Neural progenitor cell (in vitro differentiated cells): ENCODE measurements around the gene ARHGAP5. TPM values are rescaled to one million over a fixed set of nuclear protein-coding genes. Genes with fewer than 3 reads are reported as not detected.

ENCODE experiments used
- DNase-seq: peaks from one replicate; pipeline ENCODE4 v3.0.0-alpha.2; 2016; ENCODE audit warnings: low spot score
- H2AFZ ChIP-seq: fragments of 200-600 bp; sonication (generic); replicated peaks from 2 replicates; pipeline ENCODE4 v1.6.1; 2016; ENCODE audit warnings: antibody characterized with exemption
- H3F3A ChIP-seq: fragments of 200-600 bp; sonication (generic); 2 replicates; pipeline ENCODE4 v1.6.1; 2016; ENCODE audit warnings: antibody characterized with exemption, low read depth
- H3K27ac ChIP-seq: fragments of 200-600 bp; sonication (generic); 2 replicates; pipeline ENCODE4 v1.5.1; 2016; ENCODE audit warnings: mild to moderate bottlenecking
- H3K27me3 ChIP-seq: fragments of 200-600 bp; sonication (generic); 2 replicates; pipeline ENCODE4 v1.6.1; 2016; ENCODE audit warnings: mild to moderate bottlenecking, moderate library complexity
- H3K36me3 ChIP-seq: fragments of 200-600 bp; sonication (generic); 2 replicates; pipeline ENCODE4 v1.5.1; 2016
- H3K4me1 ChIP-seq: fragments of 200-600 bp; sonication (generic); 2 replicates; pipeline ENCODE4 v1.6.1; 2016; ENCODE audit warnings: mixed run types
- H3K4me2 ChIP-seq: fragments of 200-600 bp; sonication (generic); 2 replicates; pipeline ENCODE4 v1.6.1; 2016
- H3K4me3 ChIP-seq: fragments of 200-600 bp; sonication (generic); 2 replicates; pipeline ENCODE4 v1.5.1; 2016
- H3K79me2 ChIP-seq: fragments of 200-600 bp; sonication (generic); 2 replicates; pipeline ENCODE4 v1.6.1; 2016; ENCODE audit warnings: low read depth
- H3K9ac ChIP-seq: fragments of 200-600 bp; sonication (generic); 2 replicates; pipeline ENCODE4 v1.6.1; 2016
- H3K9me3 ChIP-seq: fragments of 200-600 bp; sonication (generic); 2 replicates; pipeline ENCODE4 v1.5.1; 2016; ENCODE audit warnings: low read depth
- H4K20me1 ChIP-seq: fragments of 200-600 bp; sonication (generic); 2 replicates; pipeline ENCODE4 v1.6.1; 2016; ENCODE audit warnings: low read depth
- H3K27ac Mint-ChIP-seq: 3 replicates; pipeline ENCODE4 v1.8.0; 2021; ENCODE audit warnings: mixed read lengths
- H3K27me3 Mint-ChIP-seq: 2 replicates; pipeline ENCODE4 v1.8.0; 2022; ENCODE audit warnings: low read depth, mild to moderate bottlenecking, inconsistent platforms, moderate library complexity, mixed read lengths; ENCODE audit not compliant: insufficient read depth
- H3K36me3 Mint-ChIP-seq: 3 replicates; pipeline ENCODE4 v1.8.0; 2021; ENCODE audit warnings: mixed read lengths
- H3K4me1 Mint-ChIP-seq: 3 replicates; pipeline ENCODE4 v1.8.0; 2021; ENCODE audit warnings: mixed read lengths
- H3K4me3 Mint-ChIP-seq: 3 replicates; pipeline ENCODE4 v1.8.0; 2021; ENCODE audit warnings: mild to moderate bottlenecking, moderate library complexity, mixed read lengths
- H3K9me3 Mint-ChIP-seq: 3 replicates; pipeline ENCODE4 v1.8.0; 2020; ENCODE audit warnings: mixed read lengths
- CTCF ChIP-seq: fragments of 200-600 bp; sonication (generic); IDR thresholded peaks from 2 replicates; pipeline ENCODE4 v1.5.1; 2017; ENCODE audit warnings: antibody characterized with exemption, mild to moderate bottlenecking
- EZH2 ChIP-seq: fragments of 200-600 bp; sonication (generic); IDR thresholded peaks from 2 replicates; pipeline ENCODE4 v1.6.1; 2017; ENCODE audit warnings: antibody characterized with exemption, mild to moderate bottlenecking, moderate library complexity
- EZH2phosphoT487 ChIP-seq: fragments of 200-600 bp; sonication (generic); IDR thresholded peaks from 2 replicates; pipeline ENCODE4 v1.6.1; 2017; ENCODE audit warnings: antibody characterized with exemption
- total RNA-seq: library from RNA; depleted of rRNA; stranded (reverse); fragments of >200 nt; gene quantifications from 2 replicates; pipeline ENCODE4 v1.2.3, GENCODE V29; 2015; ENCODE audit warnings: low replicate concordance

Gene ARHGAP5
- total RNA-seq, 1 donor from 2014 or later, result 202 TPM

GRCh38 chr14:32038876-32039275, 38.2 kb upstream of the ARHGAP5 start:
- H4K20me1 ChIP-seq, result no peaks in the 10 kb centered on the region
- H3K4me1 ChIP-seq, result no peaks in the 10 kb centered on the region
- Mint-ChIP-seq H3K4me1 (no peaks in the 10 kb centered on the region), H3K4me3 (no peak overlapping the region), H3K27me3 (peaks cover 2% of the 10 kb centered on the region), H3K9me3 (peaks cover 3% of the 10 kb centered on the region), H3K36me3 (no peaks in the 10 kb centered on the region), H3K27ac (no peak overlapping the region)
- no peaks in the 10 kb centered on the region for H3K27me3 ChIP-seq
- no peaks in the 10 kb centered on the region for H3K9me3 ChIP-seq
- H3K9ac ChIP-seq, result no peak overlapping the region
- no peak overlapping the region for H3K27ac ChIP-seq
- H3K36me3 ChIP-seq, result no peaks in the 10 kb centered on the region
- H3F3A ChIP-seq, result no peaks in the 10 kb centered on the region
- no peak overlapping the region for H2AFZ ChIP-seq
- TF ChIP-seq EZH2 (no peak), CTCF (no peak), EZH2phosphoT487 (no peak)
- no peak overlapping the region for H3K4me3 ChIP-seq
- no peak overlapping the region for H3K4me2 ChIP-seq
- no peak for DNase-seq
- H3K79me2 ChIP-seq, result no peaks in the 10 kb centered on the region

DNA sequence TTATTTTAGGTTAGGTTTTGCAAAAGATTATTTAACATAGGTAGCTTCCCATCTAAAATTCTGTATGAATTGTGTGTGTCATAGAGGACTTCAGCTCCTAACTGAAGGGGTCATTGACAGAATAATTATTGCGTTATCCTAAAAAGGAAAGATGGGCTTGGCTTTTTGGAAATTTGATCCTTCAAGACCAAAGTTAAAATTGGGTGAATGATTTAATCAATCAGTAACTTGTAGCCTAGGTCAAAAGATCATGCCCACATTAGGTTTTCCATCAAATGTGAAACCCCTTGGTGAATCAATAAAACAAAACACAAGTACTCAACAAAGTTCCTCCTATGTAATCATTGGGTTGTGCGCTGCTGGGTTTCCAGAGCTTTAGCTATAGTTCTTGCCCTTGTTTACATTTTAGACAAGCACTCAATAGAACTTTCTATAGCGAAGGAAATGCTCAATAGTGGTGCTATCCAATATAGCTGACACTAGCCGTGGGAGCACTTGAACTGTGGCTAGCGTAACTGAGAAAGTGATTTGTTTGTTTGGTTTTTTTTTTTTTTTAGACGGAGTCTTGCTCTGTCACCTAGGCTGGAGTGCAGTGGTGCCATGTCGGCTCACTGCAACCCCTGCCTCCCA, 37.6 kb upstream of the ARHGAP5 start:
- Histone ChIP-seq H3K4me3 (no peak overlapping the region), H3K9ac (no peak overlapping the region)

DNA sequence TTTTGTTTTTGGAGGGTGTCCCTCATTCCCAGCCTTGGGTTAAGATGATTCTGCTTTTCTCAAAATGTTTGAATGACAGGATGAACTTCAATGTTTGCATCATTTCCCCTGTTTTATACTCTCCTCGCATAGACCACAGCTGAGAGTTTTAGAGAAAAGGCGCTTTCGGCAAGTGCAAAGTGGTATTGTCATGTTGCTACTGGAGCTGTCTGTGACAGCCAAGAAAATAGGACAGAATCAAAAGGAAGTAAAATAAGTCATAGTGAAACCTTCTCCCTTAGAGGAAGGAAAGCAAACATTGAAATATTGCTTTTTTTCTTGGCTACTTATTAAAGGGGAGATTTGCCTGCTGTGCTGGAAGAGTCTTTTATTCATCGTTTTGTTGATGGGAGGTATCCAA, 33.5 kb upstream of the ARHGAP5 start:
- Histone ChIP-seq H3K27ac (no peak overlapping the region), H3K9me3 (no peaks in the 10 kb centered on the region), H3K79me2 (no peaks in the 10 kb centered on the region), H3K36me3 (no peaks in the 10 kb centered on the region), H3K4me3 (no peak overlapping the region), H2AFZ (peak overlapping the region; percentile 18), H3F3A (no peaks in the 10 kb centered on the region), H3K9ac (no peak overlapping the region), H4K20me1 (no peaks in the 10 kb centered on the region), H3K4me1 (no peaks in the 10 kb centered on the region), H3K4me2 (no peak overlapping the region), H3K27me3 (no peaks in the 10 kb centered on the region)
- H3K27ac Mint-ChIP-seq, result no peak overlapping the region
- TF ChIP-seq EZH2phosphoT487, result no peak
- no peak for TF ChIP-seq CTCF
- TF ChIP-seq EZH2, result no peak
- H3K9me3 Mint-ChIP-seq, result no peaks in the 10 kb centered on the region
- DNase-seq, result no peak
- H3K36me3 Mint-ChIP-seq, result no peaks in the 10 kb centered on the region
- H3K4me1 Mint-ChIP-seq, result no peaks in the 10 kb centered on the region
- no peaks in the 10 kb centered on the region for H3K27me3 Mint-ChIP-seq
- H3K4me3 Mint-ChIP-seq, result no peak overlapping the region

More for the DNA sequence above, 37.6 kb upstream of the ARHGAP5 start:
- TF ChIP-seq CTCF (no peak), EZH2 (no peak), EZH2phosphoT487 (no peak)
- Histone ChIP-seq H2AFZ (no peak overlapping the region), H3K4me1 (no peaks in the 10 kb centered on the region), H3F3A (no peaks in the 10 kb centered on the region), H3K27ac (no peak overlapping the region), H3K27me3 (no peaks in the 10 kb centered on the region), H3K79me2 (no peaks in the 10 kb centered on the region), H3K36me3 (no peaks in the 10 kb centered on the region), H4K20me1 (no peaks in the 10 kb centered on the region), H3K4me2 (no peak overlapping the region), H3K9me3 (no peaks in the 10 kb centered on the region)
- H3K27ac Mint-ChIP-seq, result no peak overlapping the region
- no peaks in the 10 kb centered on the region for H3K36me3 Mint-ChIP-seq
- H3K4me3 Mint-ChIP-seq, result no peak overlapping the region
- peaks cover 2% of the 10 kb centered on the region for H3K27me3 Mint-ChIP-seq
- H3K9me3 Mint-ChIP-seq, result peaks cover 3% of the 10 kb centered on the region
- no peak for DNase-seq
- H3K4me1 Mint-ChIP-seq, result no peaks in the 10 kb centered on the region
